OCI-LY7 (cell line): ENCODE measurements around the gene COBLL1. TPM values are rescaled to one million over a fixed set of nuclear protein-coding genes. Genes with fewer than 3 reads are reported as not detected.

Source experiments
- BruUV-seq: library from RNA; stranded (reverse); fragments of 400-500 nt; replicated peaks from 2 replicates; lab custom pipeline; 2021; lab: Mats Ljungman, UMichigan
- CTCF ChIA-PET: fragments of 300-600 bp; sonication (Branson Sonifier 250); formaldehyde crosslinking; loops from one replicate; lab custom pipeline; 2022; ENCODE audit warnings: antibody characterized with exemption; ENCODE audit not compliant: unreplicated experiment; lab: Charles Lee
- POLR2A ChIA-PET: fragments of 300-600 bp; sonication (Branson Sonifier 250); formaldehyde crosslinking; loops from one replicate; lab custom pipeline; 2022; ENCODE audit warnings: antibody characterized with exemption; lab: Charles Lee
- DNase-seq: peaks from one replicate; pipeline ENCODE4 v3.0.0-alpha.2; 2015; ENCODE audit warnings: low spot score
- H2AFZ ChIP-seq: fragments of 200-600 bp; sonication (generic), shearing (Covaris generic); 2 replicates; pipeline ENCODE4 v1.6.1; 2014; ENCODE audit warnings: mild to moderate bottlenecking, antibody characterized with exemption, low read length, moderate library complexity
- H3K27ac ChIP-seq: fragments of 200-600 bp; sonication (generic); 2 replicates; pipeline ENCODE4 v1.5.1; 2014; ENCODE audit warnings: mixed run types, low read depth, mild to moderate bottlenecking, moderate library complexity, low read length, inconsistent platforms; ENCODE audit not compliant: poor library complexity, severe bottlenecking
- H3K36me3 ChIP-seq: fragments of 200-600 bp; sonication (generic); 2 replicates; pipeline ENCODE4 v1.6.1; 2014; ENCODE audit warnings: mild to moderate bottlenecking, antibody characterized with exemption, low read length, moderate library complexity, mixed read lengths; ENCODE audit not compliant: insufficient read depth
- H3K4me1 ChIP-seq: fragments of 200-600 bp; sonication (generic); 2 replicates; pipeline ENCODE4 v1.5.1; 2014; ENCODE audit warnings: mild to moderate bottlenecking, low read length; ENCODE audit not compliant: insufficient read depth, poor library complexity, severe bottlenecking
- H3K4me2 ChIP-seq: fragments of 200-600 bp; sonication (generic); 2 replicates; pipeline ENCODE4 v1.6.1; 2014; ENCODE audit warnings: mild to moderate bottlenecking, low read length
- H3K4me3 ChIP-seq: fragments of 200-600 bp; sonication (generic); 2 replicates; pipeline ENCODE4 v1.5.1; 2014; ENCODE audit warnings: mild to moderate bottlenecking, low read depth, low read length; ENCODE audit not compliant: poor library complexity, severe bottlenecking
- H3K79me2 ChIP-seq: fragments of 200-600 bp; sonication (generic); 2 replicates; pipeline ENCODE4 v1.6.1; 2016; ENCODE audit warnings: low read depth, mild to moderate bottlenecking, low read length, moderate library complexity, mixed read lengths; ENCODE audit not compliant: insufficient read depth
- H3K9me2 ChIP-seq: fragments of 200-600 bp; sonication (generic); 2 replicates; pipeline ENCODE4 v1.6.1; 2016; ENCODE audit warnings: mild to moderate bottlenecking, low read length, mixed read lengths; ENCODE audit not compliant: insufficient read depth
- H3K9me3 ChIP-seq: fragments of 200-600 bp; sonication (generic); 2 replicates; pipeline ENCODE4 v1.6.1; 2014; ENCODE audit warnings: mild to moderate bottlenecking, mixed run types, low read length, mixed read lengths
- H4K20me1 ChIP-seq: fragments of 200-600 bp; sonication (generic); 2 replicates; pipeline ENCODE4 v1.6.1; 2014; ENCODE audit warnings: mild to moderate bottlenecking, antibody characterized with exemption, low read length, moderate library complexity, mixed read lengths; ENCODE audit not compliant: insufficient read depth
- EZH2phosphoT487 ChIP-seq: fragments of 200-600 bp; sonication (generic); IDR thresholded peaks from 2 replicates; pipeline ENCODE4 v1.6.1; 2018; ENCODE audit warnings: low read depth, borderline replicate concordance, mild to moderate bottlenecking, mixed run types, antibody characterized with exemption, low read length, moderate library complexity, mixed read lengths
- intact Hi-C: fragments of 100-400 bp; cut with micrococcal nuclease; formaldehyde crosslinking; loops from one replicate; pipeline ENCODE4 v1.10.0; 2022; ENCODE audit not compliant: unreplicated experiment
- total RNA-seq, 2 experiments: library from RNA; depleted of rRNA in 1 of 2; stranded (reverse); fragments of >200 nt in 1 of 2; shearing (Covaris generic) in 1 of 2; gene quantifications; 2 replicates each; pipeline ENCODE4 v1.2.3, GENCODE V29; 2014 to 2022
- TF ChIP-seq, protein P1 (sequence below): fragments of 200-600 bp; sonication (generic); conservative IDR thresholded peaks from 2 replicates; pipeline ENCODE4 v1.5.1; 2014; ENCODE audit warnings: mild to moderate bottlenecking, antibody characterized with exemption, low read length, moderate library complexity, mixed read lengths

Gene COBLL1
- total RNA-seq, 2 experiments from 2014 or later, result 0.79 to 40.7 TPM

DNA sequence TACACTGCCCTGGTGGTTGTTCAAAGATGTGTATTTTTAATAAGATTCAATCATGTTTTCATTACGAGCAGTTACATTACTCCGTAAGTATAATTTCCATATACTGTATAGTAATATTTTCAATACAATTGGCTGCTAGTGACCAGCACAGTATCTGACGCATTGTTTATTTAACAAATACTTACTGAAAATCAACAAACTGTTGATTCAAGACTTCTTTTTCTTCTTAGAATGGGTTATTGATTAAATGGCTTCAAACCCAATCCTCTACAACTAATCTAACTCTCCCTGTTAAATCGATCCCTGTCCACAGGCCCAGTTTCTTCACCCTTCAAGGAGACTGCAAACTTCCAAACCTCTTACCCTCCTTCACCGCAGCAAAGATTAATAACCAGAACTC lies 18.5 kb downstream of the COBLL1 start:
- no peak overlapping the region for H3K27ac ChIP-seq
- no peaks in the 10 kb centered on the region for H3K79me2 ChIP-seq
- CTCF ChIA-PET, result no interaction called here
- DNase-seq, result no peak
- H3K4me1 ChIP-seq, result no peaks in the 10 kb centered on the region
- no TSS peak for BruUV-seq
- intact Hi-C loops, result no loop called here
- H3K4me3 ChIP-seq, result no peak overlapping the region
- POLR2A ChIA-PET, result interaction anchor here (0.7 kb wide), 1 partner anchor 23 kb away, joined by 3 read pairs; no protein-coding TSS in a partner anchor
- no peaks in the 10 kb centered on the region for H3K9me2 ChIP-seq
- H4K20me1 ChIP-seq, result no peaks in the 10 kb centered on the region
- no peak for TF ChIP-seq EZH2phosphoT487
- TF ChIP-seq, protein P1, sequence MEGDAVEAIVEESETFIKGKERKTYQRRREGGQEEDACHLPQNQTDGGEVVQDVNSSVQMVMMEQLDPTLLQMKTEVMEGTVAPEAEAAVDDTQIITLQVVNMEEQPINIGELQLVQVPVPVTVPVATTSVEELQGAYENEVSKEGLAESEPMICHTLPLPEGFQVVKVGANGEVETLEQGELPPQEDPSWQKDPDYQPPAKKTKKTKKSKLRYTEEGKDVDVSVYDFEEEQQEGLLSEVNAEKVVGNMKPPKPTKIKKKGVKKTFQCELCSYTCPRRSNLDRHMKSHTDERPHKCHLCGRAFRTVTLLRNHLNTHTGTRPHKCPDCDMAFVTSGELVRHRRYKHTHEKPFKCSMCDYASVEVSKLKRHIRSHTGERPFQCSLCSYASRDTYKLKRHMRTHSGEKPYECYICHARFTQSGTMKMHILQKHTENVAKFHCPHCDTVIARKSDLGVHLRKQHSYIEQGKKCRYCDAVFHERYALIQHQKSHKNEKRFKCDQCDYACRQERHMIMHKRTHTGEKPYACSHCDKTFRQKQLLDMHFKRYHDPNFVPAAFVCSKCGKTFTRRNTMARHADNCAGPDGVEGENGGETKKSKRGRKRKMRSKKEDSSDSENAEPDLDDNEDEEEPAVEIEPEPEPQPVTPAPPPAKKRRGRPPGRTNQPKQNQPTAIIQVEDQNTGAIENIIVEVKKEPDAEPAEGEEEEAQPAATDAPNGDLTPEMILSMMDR, result no peak
- no peak overlapping the region for H3K4me2 ChIP-seq
- no peaks in the 10 kb centered on the region for H3K9me3 ChIP-seq
- H3K36me3 ChIP-seq, result no peaks in the 10 kb centered on the region
- no peak overlapping the region for H2AFZ ChIP-seq

DNA sequence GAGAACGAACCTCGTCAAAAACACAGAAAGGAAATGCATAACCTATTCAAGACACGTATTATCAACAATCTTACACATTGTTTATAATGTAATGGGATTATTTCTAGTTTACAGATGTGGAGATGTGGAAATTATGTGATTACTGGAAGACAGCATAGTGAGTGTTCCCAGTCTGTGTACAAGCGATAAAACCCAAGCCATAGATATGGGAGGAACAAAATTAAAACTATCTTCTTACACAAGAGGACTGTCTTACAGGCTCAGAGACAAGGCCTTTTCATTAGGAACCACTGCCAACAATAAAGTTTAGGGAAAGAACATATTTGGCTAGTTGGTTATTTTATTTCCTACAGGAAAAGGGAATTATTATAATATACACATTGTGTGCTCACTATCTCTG lies 20.3 kb downstream of the COBLL1 start:
- intact Hi-C loops, result no loop called here
- H4K20me1 ChIP-seq, result no peaks in the 10 kb centered on the region
- no peak for DNase-seq
- no peaks in the 10 kb centered on the region for H3K9me2 ChIP-seq
- no peaks in the 10 kb centered on the region for H3K9me3 ChIP-seq
- H3K79me2 ChIP-seq, result no peaks in the 10 kb centered on the region
- H3K4me2 ChIP-seq, result no peak overlapping the region
- ChIA-PET CTCF (no interaction called here), POLR2A (interaction anchor here (0.7 to 1.0 kb wide), 2 partner anchors 14 to 92 kb away, joined by 3 read pairs; no protein-coding TSS in a partner anchor)
- H3K4me3 ChIP-seq, result no peak overlapping the region
- no peak overlapping the region for H2AFZ ChIP-seq
- BruUV-seq, result no TSS peak
- H3K36me3 ChIP-seq, result no peaks in the 10 kb centered on the region
- no peaks in the 10 kb centered on the region for H3K4me1 ChIP-seq
- TF ChIP-seq, protein P1, result no peak
- no peak for TF ChIP-seq EZH2phosphoT487
- H3K27ac ChIP-seq, result no peak overlapping the region
